ENCODE measurements around the gene UNC5B.
"Not testable (repeated sequence)": the region's sequence is repeated elsewhere in the genome, so short reads cannot be mapped to it uniquely, and the experiment has no call there.

UNC5B gene

GRCh38 chr10:71219236-71219917 lies 7.0 kb downstream of the UNC5B start:
- intact Hi-C loops (cut with DNase I) = not testable (repeated sequence)
- peak in 5 of 42 donors; percentile 4 to 35 (median 29) for DNase-seq

GRCh38 chr10:71219918-71220688 lies 7.7 kb downstream of the UNC5B start:
- DNase-seq = peak in 9 of 42 donors; percentile 4 to 40 (median 14)
- intact Hi-C loops (cut with DNase I) = no loop called here

- intact Hi-C loops (cut with DNase I) = no loop called here
- peak in 13 of 42 donors; percentile 5 to 51 (median 19) for DNase-seq
Measured at GRCh38 chr10:71220689-71221540, 8.5 kb downstream of the UNC5B start.

GRCh38 chr10:71221586-71222202 lies 9.3 kb downstream of the UNC5B start:
- intact Hi-C loops (cut with DNase I) = no loop called here

GRCh38 chr10:71222601-71223346 lies 10.4 kb downstream of the UNC5B start:
- intact Hi-C loops (cut with DNase I) = no loop called here
- peak in 19 of 42 donors; percentile 1 to 50 (median 15) for DNase-seq

More at GRCh38 chr10:71221586-71222202, 9.3 kb downstream of the UNC5B start:
- DNase-seq = peak in 9 of 42 donors; percentile 6 to 16 (median 9)

GRCh38 chr10:71223347-71224058 lies 11.1 kb downstream of the UNC5B start:
- peak in 12 of 42 donors; percentile 1 to 38 (median 14) for DNase-seq

GRCh38 chr10:71225291-71226058 lies 13.1 kb downstream of the UNC5B start:
- peak in 39 of 42 donors; percentile 50 to 92 (median 73) for DNase-seq
- intact Hi-C loops (cut with DNase I) = no loop called here

More at GRCh38 chr10:71223347-71224058, 11.1 kb downstream of the UNC5B start:
- intact Hi-C loops (cut with DNase I) = no loop called here

GRCh38 chr10:71228875-71229675 lies 16.7 kb downstream of the UNC5B start:
- intact Hi-C loops (cut with DNase I) = no loop called here
- DNase-seq = peak in 1 of 42 donors; percentile 18

- peak in 1 of 42 donors; percentile 29 for DNase-seq
- intact Hi-C loops (cut with DNase I) = no loop called here
Measured at GRCh38 chr10:71229726-71230655, 17.6 kb downstream of the UNC5B start.

GRCh38 chr10:71230656-71231025 lies 18.3 kb downstream of the UNC5B start:
- no peak for DNase-seq
- intact Hi-C loops (cut with DNase I) = no loop called here

GRCh38 chr10:71231206-71231605 lies 18.8 kb downstream of the UNC5B start:
- DNase-seq = no peak

GRCh38 chr10:71232089-71232998 lies 20.0 kb downstream of the UNC5B start:
- DNase-seq = peak; percentile 88 to 99 (median 96)
- intact Hi-C loops (cut with DNase I) = loop anchor here (2.0 kb wide), 1 partner anchor 24 kb away; no protein-coding TSS in a partner anchor

More at GRCh38 chr10:71231206-71231605, 18.8 kb downstream of the UNC5B start:
- intact Hi-C loops (cut with DNase I) = no loop called here

GRCh38 chr10:71233482-71233892 lies 21.1 kb downstream of the UNC5B start:
- intact Hi-C loops (cut with DNase I) = loop anchor here (2.0 kb wide), 1 partner anchor 23 kb away; no protein-coding TSS in a partner anchor
- no peak for DNase-seq
